Pulmonary artery endothelial cell (primary cell): Measurements from ENCODE around the gene RNF208. TPM values are rescaled to one million over a fixed set of nuclear protein-coding genes. Genes with fewer than 3 reads are reported as not detected.
A peak's percentile ranks its signal among the peaks of the same experiment; 100 is the strongest.

Experiments used
- DNase-seq: peaks from one replicate; pipeline ENCODE4 v3.0.0-alpha.2; 2011; ENCODE audit warnings: low read depth, low spot score
- total RNA-seq: library from RNA; depleted of rRNA; stranded (reverse); fragments of >200 nt; gene quantifications from 2 replicates; pipeline ENCODE4 v1.2.3, GENCODE V29; 2014

Gene RNF208
- total RNA-seq, 1 donor from 2014 or later, result 0.33 TPM

DNA sequence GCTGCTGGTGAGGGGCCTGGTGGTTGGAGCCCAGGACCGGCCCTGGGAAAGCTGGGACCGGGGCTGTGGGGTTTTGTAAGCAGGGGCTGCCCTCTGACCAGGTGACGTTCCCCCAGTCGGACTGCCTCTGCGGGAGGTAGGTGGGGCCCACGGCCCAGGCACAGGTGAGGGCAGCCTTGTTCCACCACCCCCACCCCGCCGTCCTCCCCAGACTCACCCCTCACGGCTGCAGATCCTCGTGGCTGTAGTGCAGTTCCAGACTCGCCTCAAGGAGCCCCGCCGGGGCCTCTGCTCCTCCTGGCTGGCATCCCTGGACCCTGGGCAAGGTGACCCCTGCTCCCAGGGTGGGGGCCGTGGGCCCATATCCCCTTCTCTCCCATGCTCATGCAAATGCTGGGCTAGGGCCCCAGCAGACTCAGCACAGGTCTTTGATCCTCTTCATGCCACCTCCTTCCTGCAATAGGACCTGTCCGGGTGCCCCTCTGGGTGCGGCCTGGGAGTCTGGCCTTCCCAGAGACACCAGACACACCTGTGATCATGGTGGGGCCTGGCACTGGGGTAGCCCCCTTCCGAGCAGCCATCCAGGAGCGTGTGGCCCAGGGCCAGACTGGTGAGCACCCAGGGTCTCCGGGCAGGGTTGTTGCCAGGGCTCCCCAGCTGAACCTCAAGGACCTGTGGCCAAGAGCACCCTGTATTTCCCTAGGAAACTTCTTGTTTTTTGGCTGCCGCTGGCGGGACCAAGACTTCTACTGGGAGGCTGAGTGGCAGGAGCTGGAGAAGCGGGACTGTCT, 6.6 kb downstream of the RNF208 start:
- DNase-seq, result no peak

DNA sequence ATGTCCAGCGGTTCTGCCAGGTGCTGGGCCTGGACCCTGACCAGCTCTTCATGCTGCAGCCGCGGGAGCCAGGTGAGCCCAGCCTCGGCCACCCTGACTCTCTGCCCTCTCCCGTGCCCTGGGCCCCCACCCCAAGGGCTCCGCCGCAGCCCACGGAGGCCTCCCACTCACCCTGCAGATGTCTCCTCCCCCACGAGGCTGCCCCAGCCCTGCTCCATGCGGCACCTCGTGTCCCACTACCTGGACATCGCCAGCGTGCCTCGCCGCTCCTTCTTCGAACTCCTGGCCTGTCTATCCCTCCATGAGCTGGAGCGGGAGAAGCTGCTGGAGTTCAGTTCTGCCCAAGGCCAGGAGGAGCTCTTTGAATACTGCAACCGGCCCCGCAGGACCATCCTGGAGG, 7.4 kb downstream of the RNF208 start:
- DNase-seq, result no peak

DNA sequence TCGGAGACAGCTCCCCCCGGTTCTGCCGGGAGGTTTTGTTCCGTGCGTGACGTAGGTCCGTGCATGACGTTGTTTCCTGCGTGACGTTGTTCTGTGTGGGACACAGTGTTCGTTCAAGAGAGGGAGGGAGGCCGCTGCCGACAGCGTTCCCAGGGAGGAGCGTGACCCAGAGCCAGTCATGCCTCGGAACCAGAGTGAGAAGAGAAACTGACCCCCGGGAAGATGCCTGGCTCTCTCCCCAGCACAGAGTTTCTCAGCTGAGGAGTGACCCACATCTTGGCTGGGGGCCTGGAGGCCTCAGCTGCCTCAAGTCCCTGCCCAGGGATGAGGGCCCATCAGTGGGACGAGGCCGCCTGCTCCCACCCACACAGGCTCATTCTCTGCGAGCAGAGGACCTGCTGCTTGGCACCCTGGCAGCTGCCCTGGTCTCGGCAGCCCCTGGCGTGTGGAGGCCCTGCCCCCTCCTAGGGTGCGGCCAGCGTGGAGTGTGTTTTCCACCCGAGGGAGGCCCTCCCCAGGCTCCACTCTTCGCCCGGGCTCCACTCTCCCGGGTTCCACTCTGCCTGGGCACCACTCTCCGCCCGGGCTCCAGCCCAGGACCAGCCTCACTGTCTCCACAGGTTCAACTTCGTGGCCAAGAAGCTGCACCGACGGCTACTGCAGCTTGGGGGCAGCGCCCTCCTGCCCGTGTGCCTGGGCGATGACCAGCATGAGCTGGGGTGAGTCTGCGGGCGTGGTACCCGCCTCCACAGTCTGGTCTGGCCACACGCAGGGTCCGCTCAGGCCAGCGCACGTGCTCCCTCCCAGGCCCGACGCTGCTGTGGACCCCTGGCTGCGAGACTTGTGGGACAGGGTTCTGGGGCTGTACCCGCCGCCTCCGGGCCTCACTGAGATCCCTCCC, 8.6 kb downstream of the RNF208 start:
- DNase-seq, result no peak

DNA sequence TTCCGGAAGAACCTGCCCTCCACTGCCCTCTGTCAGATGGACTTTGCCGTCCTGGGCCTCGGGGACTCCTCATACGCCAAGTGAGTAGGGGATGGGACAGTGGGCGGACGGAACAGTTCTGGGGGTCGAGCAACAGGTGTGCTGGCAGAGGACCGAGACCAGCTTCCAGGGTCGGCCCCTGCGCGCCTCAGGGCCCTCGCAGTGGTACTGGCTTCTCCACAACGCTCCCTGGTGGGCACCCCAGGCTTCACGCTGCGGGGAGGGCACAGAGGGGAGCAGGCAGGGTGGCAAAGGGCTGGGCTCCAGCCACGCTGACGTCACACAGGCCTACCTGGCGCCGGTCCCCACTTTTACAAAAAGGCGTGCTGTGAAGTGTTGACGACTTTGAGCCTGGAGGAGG, 9.5 kb downstream of the RNF208 start:
- DNase-seq, result no peak

DNA sequence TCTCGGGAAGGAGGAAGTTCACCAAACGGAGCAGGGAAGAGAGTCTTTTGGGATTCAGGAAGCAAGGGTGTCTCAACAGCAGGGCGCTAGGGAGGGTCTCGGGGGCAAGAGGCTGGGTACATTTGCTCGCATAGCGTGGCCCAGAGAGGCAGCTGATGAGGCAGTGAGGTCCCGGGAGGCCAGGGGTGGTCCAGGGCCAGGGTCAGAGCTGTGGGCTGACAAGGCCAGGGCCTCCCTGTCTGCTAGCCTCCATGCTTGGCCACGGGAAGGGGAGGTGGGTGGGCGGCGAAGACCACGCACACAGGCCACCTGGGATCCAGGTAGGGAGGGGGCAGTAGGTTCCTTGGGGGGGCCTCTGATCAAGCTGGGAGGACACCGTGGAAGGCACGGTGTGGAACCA, 10.5 kb downstream of the RNF208 start:
- no peak for DNase-seq

DNA sequence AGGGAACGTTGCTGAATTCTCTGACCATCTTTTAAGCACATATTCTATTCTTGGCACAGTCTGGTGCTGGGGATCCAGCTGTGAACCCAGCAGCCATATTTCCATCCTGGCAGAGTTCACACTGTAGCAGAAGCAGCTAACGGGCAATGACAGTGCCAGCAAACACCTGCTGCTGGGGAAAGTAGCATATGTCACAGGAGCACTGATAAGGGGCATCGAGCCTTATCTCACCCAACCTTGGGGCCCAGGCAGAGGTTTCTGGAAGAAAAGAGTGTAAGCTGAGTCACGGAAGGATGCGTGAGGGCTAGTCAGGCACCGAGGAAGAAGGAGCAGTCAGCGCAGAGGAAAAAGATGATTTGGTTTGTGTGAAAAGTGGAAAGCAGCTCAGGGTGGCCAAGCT, 15.4 kb downstream of the RNF208 start:
- DNase-seq, result no peak

DNA sequence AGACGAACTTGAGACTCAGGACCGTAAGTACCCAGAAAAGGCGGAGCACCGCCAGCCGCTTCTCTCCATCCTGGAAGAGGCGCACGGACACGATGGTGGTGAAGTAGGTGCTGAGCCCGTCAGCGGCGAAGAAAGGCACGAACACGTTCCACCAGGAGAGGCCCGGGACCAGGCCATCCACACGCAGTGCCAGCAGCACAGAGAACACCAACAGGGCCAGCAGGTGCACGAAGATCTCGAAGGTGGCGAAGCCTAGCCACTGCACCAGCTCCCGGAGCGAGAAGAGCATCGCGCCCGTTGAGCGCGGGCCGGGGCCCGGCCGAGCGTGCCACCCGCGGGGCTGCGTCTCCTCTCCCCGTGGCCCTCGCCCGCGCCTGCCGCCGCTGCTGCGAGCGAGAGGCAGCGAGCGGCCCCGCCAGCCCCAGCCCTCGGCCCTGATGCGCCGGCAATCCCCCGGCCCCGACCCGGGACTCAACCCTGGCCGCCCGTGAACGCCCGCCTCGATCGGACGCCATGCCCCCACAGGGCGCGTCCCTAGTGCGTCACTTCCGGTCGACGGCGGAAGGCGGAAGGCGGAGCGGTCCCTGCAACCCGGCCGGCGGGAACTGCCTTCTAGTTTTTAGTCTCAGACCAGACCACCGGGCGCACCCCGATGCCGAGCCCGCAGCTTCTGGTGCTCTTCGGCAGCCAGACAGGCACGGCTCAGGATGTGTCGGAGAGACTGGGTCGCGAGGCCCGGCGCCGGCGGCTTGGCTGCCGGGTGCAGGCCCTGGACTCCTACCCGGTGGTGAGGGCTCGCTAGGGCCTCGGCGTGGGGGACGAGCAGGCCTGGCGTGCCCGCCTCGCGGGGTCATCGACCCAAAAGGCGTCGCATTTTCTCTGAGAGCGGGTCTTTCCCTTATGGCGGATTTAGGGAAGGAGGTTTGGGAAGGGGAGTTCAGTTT, 16.6 kb downstream of the RNF208 start, which contains the start of the genes NDOR1 and TMEM203:
Gene NDOR1 (plus strand): TSS at position 575 of the 944 bp plus-strand sequence. CDS start 78 bp downstream, at position 653.
Gene TMEM203 (minus strand): TSS at position 523 of the 944 bp plus-strand sequence. CDS start 234 bp downstream, at position 289.
- DNase-seq, result peak; percentile 46

DNA sequence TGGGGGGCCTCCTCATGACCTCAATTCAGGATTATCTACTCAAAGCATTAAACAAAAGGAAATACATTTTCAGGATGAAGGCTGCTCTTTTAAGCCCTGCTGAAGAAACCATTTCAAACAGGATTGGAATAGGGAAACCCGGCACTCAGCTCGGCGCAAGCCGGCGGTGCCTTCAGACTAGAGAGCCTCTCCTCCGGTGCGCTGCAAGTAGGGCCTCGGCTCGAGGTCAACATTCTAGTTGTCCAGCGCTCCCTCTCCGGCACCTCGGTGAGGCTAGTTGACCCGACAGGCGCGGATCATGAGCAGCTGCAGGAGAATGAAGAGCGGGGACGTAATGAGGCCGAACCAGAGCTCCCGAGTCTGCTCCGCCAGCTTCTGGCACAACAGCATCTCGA, 17.3 kb downstream of the RNF208 start:
- no peak for DNase-seq

DNA sequence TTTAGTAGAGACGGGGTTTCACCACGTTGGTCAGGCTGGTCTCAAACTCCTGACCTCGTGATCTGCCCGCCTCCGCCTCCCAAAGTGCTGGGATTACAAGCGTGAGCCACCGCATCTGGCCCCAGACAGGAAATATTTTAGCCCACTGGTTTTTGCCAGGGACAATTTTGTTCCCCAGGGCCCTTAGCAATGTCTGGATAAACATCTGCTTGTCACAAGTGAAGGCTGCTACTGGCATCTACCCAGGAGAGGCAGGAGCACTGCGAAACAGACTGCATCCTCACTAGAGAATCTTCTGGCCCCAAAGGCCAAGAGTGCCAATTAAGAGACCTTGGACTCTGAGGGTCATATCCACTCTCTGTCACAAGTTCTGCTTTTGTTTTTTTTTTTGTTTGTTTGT, 19.1 kb downstream of the RNF208 start:
- DNase-seq, result no peak

DNA sequence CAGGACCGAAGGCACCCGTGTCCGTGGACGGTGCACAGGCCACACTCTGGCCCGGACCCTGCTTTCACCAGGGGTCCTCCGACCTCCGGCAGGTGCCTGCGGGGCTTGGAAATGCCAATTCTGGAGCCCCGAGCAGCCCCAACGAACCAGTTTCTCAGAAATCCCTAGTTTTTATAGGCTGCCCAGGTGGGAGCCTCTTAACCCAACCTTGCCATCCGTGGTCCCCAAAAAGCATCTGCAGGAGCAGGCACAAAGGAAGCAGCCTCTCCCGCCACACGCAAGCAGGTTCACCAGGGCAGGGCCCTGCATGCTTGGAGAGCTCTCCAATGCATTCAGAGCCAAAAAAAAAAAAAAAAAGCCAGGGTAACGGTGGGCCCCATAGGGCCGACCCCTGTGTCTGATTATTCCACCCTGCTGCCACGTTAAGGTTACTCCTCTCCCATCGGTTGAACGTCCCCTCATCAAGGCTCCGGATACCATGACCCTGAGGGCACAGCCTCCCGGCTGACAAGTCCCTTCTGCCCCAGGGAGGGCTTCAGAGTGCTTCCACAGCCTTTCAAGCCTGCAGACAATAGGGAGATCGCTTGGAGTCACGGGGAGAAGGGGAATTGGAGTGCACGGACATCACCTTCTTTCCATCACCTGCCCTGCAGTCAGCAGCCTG, 20.7 kb downstream of the RNF208 start:
- DNase-seq, result no peak

DNA sequence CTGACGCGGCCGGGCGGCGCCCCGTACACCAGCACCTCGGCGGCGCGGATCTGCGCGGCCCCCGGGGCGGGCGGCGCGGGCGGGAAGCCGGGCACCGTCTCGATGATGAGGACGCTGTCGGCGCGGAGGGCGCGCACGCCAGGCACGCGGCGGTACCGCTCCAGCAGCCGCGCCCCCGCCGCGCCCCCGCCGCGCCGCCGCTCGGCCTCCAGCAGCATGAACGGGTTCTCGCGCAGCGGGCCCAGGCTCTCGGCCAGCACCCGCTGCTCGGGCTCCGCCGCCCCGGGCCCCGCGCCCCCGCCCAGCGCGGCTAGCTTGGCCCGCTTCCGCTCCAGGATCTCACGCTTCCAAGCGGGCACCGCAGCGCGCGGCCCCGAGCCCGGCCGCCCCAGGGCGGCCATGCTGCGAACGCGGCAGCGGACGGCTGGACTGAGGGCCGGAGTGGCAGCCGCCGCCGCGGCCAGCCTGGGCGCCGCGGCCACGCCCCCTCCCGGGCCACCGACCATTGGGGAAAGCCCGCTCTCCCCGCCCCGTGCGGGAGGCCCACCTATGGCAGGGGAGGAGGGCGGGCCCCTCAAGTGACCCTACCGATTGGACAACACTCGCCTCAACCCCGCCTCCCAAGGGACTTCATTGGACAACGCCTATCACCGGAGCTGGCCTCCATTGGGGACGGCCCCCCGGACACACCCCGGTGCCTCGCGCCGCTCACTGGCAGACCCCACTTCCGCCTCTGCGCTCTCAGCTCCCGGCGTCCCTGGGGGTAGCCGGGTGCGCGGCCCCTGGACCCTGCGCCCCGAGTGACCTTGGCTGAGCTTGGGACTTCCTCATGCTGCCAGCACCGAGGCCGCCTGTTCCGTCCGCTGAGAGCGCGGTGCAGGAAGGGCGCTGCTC, 21.5 kb downstream of the RNF208 start, which contains the start of gene TPRN:
Gene TPRN (minus strand): TSS at position 431 of the 894 bp plus-strand sequence. CDS start 30 bp downstream, at position 401.
- peak; percentile 96 for DNase-seq

DNA sequence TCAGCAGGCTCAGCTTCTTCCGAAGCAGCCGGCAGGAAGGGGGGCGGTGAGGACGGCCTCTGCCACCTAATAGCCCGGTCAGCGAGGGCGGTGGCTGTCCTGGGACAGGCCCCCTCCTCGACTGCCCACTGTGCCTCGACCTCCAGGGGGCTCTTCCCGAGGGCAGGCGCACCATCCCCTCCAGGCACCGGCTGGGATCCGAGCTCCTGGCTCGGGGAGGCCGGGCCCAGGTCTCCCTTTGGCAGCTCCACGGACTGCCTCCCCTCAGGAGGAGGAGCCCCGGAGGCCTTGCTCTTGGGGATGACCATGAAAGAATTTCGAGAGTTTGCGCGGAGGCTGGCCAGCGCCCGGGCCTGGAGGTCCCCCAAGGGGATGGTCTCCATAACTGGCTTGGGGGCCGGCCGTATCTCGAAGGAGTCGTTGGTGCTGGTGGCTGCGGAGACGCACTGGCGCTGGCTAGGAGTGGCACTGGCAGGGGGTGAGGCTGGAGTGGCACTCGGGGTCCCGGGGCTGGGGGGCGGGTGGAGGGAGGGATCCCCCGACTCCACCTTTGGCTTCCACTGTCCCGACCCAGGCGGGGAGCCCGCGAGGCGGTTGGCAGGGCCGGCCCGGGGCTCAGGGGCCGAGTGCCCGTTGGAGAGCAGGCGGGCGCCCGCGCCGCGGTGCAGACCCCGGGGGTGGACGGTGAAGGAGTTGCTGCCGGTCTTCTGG, 22.5 kb downstream of the RNF208 start:
- no peak for DNase-seq

DNA sequence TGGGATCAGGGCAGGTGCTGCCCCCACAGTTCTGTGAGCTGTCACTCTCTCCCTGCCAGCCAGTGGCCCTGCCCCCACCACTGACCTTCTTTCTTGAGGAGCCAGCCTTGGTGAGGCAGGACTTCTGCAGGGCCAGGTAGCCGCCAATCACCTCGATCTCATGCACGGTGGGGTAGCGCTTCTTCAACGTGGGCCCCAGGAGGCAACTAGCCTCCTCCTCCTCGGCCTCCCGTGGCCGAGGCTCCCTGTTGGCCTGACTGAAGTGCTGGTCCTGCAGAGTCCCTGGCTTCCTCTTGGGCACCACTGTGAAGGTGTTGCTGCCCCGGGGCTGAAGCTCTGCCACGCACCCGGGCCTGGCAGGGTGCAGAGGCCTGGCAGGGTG, 23.1 kb downstream of the RNF208 start:
- no peak for DNase-seq

DNA sequence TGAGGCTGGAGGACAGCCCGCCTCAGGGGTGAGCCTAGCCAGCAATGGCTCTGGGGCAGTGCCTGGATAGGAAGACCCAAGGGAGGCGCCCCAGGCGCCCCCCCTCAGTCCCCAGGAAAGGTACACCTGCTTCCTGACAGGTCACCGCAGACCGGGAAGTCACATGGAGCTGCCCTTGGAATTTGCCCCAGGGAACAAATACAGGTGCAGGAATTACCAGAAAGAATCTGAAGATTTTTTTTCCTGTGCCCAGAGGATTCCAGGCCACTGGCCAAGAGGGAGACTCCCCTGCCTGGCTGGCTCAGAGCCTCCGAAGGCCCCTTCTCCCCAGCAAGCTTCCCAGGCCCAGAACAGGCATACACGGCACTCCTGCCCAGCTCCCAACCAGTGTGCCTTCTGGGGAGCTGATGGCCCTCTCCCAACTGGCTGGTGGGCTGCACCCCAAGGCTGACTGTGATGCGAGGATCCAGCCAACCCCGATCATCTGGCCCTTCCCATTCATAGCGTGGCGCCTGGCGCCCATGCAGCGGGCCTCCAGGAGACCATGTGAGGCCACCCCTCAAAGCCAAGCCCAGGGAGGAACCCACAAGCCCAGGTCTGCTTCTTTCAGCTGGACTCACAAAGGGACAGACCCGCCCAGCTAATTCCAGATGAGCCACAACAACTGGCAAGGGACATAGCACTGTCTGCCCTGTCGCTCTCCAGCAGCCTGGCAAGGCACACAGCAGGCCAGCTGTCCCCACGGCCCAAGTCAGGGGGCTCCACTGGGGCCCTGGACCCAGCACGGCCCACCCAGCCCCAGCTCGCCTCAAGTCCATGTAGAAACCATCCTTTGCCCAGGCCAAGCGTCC, 23.8 kb downstream of the RNF208 start:
- no peak for DNase-seq

DNA sequence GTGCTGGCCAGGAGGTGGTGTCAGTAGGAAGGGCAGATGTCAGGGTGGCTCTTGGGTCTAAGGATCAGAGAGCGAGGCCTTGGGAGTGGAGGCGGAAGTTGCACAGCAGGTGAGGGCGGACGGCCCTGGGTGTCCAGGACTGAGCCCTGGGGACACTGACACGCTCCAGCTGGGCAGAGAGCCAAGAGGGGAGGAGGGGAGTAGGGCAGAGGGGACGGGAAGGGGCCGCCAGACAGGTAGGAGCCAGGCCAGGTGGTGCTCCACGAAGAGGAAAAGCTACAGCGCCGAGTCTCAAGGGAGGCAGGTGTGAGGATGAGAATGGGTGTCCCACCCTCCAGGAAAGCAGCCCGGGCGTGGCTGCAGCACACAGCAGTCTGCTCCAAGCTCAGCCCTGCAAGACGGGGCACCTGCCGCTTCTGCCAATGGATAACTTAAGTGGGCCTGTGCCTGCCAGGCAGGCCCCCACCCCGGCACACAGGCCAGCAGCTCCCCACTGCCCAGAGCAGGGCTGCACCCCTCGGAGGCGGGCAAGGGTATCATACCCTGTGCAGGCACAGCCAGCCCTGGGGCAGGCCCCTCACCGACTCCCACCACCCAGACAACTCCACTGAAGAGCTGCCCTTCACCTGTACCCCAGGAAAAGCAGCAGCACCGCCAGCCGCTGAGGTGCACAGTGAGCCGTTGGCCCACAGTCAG, 26.4 kb downstream of the RNF208 start:
- DNase-seq, result no peak

DNA sequence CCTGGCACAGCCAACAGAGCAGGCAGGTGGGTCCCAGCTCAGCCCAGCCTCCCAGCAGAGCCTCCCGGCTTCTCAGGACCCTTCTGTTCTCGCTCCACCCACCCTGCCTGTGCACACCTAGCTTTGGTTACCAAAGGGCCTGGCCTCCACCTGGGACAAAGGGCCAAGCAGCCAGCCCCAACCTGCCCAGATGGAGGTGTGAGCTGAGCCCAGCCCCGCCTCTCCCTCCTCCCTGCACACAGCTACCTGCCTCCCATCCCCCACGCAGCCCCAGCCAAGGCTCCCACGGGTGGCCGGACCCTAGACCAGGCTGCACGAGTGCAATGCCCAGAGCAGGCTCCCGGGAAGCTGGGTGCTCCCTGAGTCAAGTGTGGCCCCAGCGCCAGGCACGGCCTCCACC, 27.1 kb downstream of the RNF208 start:
- DNase-seq, result no peak

DNA sequence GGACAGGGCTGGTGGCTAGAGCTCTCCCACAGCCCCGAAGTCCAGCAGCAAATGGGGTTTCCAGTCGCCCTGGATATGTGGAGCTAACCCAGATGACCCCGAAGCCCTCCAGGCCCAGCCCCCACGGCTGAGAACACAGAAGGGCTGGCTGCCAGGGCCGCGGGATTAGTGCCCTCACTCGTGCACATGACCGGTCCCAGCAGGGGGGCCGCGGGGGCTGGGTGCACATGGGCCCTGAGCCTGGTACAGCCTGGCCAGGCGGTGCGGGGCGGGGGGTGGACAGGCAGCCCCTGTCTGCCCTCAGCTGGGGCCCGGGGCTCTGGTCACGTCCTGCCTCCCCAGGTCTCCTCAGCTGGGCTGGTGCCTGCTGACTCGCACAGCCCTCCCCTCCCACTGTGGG, 27.7 kb downstream of the RNF208 start:
- DNase-seq, result no peak
